DMS79 treated with DMSO at 0.1 percent for 48 hours (cell line): ENCODE measurements around the gene CIAO2B.
"Not testable (repeated sequence)": the region's sequence is repeated elsewhere in the genome, so short reads cannot be mapped to it uniquely, and the experiment has no call there.

Experiments
- DNase-seq: peaks from one replicate; lab custom pipeline; 2025; lab: John Stamatoyannopoulos, UW

CIAO2B gene

GRCh38 chr16:66903544-66904427, 30.4 kb downstream of the CIAO2B start:
- DNase-seq: no peak

GRCh38 chr16:66902648-66903543, 31.3 kb downstream of the CIAO2B start:
- no peak for DNase-seq

GRCh38 chr16:66901626-66902025, 32.6 kb downstream of the CIAO2B start:
- no peak for DNase-seq

GRCh38 chr16:66900721-66901441, 33.3 kb downstream of the CIAO2B start:
- DNase-seq: no peak

GRCh38 chr16:66899945-66900710, 34.1 kb downstream of the CIAO2B start:
- DNase-seq: peak; percentile 69

- no peak for DNase-seq
These were observed 34.8 kb downstream of the CIAO2B start for GRCh38 chr16:66899310-66899944.

- no peak for DNase-seq
These were observed 35.3 kb downstream of the CIAO2B start for GRCh38 chr16:66898933-66899309.

- DNase-seq: no peak
These were observed 36.0 kb downstream of the CIAO2B start for GRCh38 chr16:66898207-66898606.

- DNase-seq: not testable (repeated sequence)
These were observed 37.5 kb downstream of the CIAO2B start for GRCh38 chr16:66896682-66897081.

GRCh38 chr16:66895999-66896398, 38.2 kb downstream of the CIAO2B start:
- no peak for DNase-seq

GRCh38 chr16:66895689-66895979, 38.6 kb downstream of the CIAO2B start:
- DNase-seq: no peak

GRCh38 chr16:66894948-66895688, 39.1 kb downstream of the CIAO2B start:
- peak; percentile 24 for DNase-seq

- DNase-seq: no peak
These were observed 40.1 kb downstream of the CIAO2B start for GRCh38 chr16:66894055-66894454.

GRCh38 chr16:66891797-66892196, 42.4 kb downstream of the CIAO2B start:
- DNase-seq: no peak

- DNase-seq: no peak
These were observed 42.8 kb downstream of the CIAO2B start for GRCh38 chr16:66891360-66891759.

- no peak for DNase-seq
These were observed 43.4 kb downstream of the CIAO2B start for GRCh38 chr16:66890799-66891198.

- DNase-seq: no peak
These were observed 44.6 kb downstream of the CIAO2B start for GRCh38 chr16:66889622-66890021.

- no peak for DNase-seq
These were observed 45.3 kb downstream of the CIAO2B start for GRCh38 chr16:66888647-66889615.

GRCh38 chr16:66886914-66887313, 47.3 kb downstream of the CIAO2B start:
- no peak for DNase-seq
